HG02852 (cell line): ENCODE measurements around the gene CDYL2.

Source experiments
- ATAC-seq: cut with Tn5 transposase; IDR thresholded peaks from one replicate; pipeline ENCODE4 v1.9.1; 2021; ENCODE audit warnings: mild to moderate bottlenecking, moderate library complexity; ENCODE audit not compliant: unreplicated experiment

CDYL2 gene

DNA sequence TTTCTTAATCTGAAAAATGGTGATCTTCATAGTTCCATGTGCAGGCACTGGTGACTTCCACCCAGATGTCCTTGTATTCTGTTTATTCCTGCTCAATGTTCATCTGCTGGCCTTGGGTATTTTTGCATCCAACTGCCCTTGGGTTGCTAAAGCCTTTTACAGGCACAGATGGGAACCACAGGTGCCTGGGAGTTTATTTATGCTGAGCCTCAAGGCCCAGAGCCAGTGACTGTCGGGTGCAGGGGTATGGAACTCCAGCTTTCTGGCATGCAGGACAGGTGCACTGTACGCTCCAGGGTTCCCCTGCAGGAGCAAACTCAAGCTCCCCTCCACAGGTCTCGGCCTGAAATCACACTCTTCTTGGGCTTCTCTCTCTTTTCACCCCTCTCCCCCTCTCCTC lies 241.3 kb downstream of the CDYL2 start:
- no peak for ATAC-seq

DNA sequence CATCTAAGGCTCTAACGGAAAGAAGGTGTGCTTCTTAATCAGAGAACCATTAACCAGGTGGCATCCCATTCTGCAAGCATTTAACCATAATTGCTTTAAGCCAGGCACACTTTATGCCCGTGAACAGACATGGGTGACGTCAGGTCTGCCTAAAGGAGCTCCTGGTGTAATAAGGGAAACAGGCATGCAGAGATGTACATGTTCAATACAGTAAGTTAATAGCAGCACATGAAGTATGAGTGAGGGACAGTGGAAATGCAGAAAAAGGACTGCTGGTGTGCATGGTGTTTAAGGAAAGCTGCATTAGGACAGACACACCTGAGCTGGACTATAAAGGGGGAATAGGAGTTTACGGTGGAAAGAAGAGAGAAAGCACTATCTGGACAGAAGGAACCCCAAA lies 245.0 kb downstream of the CDYL2 start:
- no peak for ATAC-seq

DNA sequence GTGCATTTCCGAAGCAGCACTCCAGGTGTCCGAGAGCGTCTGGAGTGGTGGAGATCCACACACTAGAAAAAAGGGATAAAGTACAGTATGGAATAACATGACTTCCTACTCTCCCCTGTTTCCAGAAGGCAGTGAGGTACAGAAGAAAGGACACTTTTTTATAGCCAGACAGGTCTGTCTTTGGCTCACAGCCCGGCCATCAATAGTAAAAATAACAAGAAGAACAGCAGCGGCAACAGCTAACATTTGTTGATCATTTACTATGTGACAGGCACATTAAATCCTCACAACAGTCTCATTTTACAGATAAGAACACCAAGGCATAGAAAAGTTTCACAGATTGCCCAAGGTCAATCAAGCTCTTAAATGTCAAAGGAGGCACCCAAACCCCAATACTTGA lies 247.4 kb downstream of the CDYL2 start:
- no peak for ATAC-seq

DNA sequence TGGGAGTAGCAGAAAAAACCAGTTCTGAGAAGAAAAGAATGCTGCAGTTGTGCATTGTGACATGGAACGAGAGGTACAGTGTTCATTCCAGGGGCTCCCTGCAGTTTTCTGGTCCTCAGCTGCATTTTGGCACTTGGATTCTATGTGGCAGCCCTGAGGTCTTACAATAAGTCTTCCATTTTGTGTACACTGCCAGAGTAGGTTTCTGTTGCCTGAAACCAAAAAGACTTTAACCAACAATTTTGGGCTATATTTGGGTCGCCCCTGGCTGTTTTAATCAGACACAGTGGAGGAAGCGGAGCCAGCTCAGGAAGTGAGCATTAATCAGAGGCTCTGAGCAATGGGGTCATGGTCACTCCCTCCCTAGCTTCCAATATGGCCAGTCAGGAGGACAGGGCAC lies 247.9 kb downstream of the CDYL2 start:
- ATAC-seq: no peak

DNA sequence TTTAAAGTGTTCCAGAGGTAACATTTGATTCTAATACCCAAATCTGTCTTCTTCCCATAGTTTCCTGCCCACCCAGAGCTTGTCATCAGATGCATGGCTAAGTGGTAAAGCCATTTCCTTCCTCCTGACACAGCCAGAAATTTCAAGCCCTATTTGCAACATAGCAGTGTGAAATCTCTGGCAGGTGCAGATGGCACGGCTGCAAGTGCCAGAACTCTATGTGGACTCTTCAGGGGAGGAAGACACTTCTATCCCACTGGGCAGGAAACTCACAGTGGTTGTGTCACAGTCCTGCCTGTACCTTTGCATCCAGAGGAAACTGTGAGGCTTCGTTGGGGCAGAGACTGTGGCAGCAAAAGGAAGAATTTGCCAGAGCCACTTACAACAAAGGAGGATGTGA lies 250.4 kb downstream of the CDYL2 start:
- ATAC-seq: no peak

DNA sequence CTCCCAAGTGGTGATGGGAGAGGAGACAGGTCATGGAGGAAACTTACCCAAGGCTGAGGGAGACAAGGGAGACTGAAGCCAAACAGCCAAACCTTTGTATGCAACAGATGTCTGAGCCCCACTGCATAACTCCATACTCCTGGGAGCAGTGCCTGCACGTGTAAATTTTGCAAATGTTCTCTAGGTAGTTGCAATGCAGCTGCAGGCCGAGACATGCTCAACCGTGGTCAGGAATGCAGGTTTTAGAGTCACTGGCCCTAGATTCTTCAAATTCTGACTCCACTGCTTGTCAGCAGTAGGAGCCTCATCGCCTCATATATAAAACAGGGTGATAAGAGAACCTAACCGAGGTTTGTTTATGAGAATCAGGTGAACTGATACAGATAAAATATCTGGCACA lies 252.1 kb downstream of the CDYL2 start:
- no peak for ATAC-seq
